ENCODE results near the gene SERINC1.
"Not testable (repeated sequence)": the region's sequence is repeated elsewhere in the genome, so short reads cannot be mapped to it uniquely, and the experiment has no call there.

SERINC1 gene

GRCh38 chr6:122471107-122472021 is at the start of gene SERINC1:
TSS of gene SERINC1 (minus strand) at chr6:122471807. CDS start at chr6:122471737, 70 bp downstream.
- DNase-seq: peak; percentile 93

GRCh38 chr6:122511193-122511924 is 39.8 kb upstream of the SERINC1 start:
- no peak for DNase-seq

GRCh38 chr6:122505170-122505569 is 33.6 kb upstream of the SERINC1 start:
- peak; percentile 7 for DNase-seq

- DNase-seq: no peak
Observed at GRCh38 chr6:122501475-122501874, 29.9 kb upstream of the SERINC1 start.

GRCh38 chr6:122495612-122496011 is 24.0 kb upstream of the SERINC1 start:
- peak; percentile 64 for DNase-seq

GRCh38 chr6:122494665-122495272 is 23.2 kb upstream of the SERINC1 start:
- DNase-seq: peak; percentile 93

GRCh38 chr6:122491919-122492555 is 20.4 kb upstream of the SERINC1 start:
- DNase-seq: peak; percentile 86

- DNase-seq: no peak
Observed at GRCh38 chr6:122490607-122491006, 19.0 kb upstream of the SERINC1 start.

- DNase-seq: no peak
Observed at GRCh38 chr6:122484760-122485159, 13.2 kb upstream of the SERINC1 start.

- no peak for DNase-seq
Observed at GRCh38 chr6:122482750-122483080, 11.1 kb upstream of the SERINC1 start.

- peak; percentile 63 for DNase-seq
Observed at GRCh38 chr6:122476131-122476530, 4.5 kb upstream of the SERINC1 start.

GRCh38 chr6:122472022-122472340 is 374 bp upstream of the SERINC1 start:
- no peak for DNase-seq

- no peak for DNase-seq
Observed at GRCh38 chr6:122461885-122462284, 9.7 kb downstream of the SERINC1 start.

- DNase-seq: not testable (repeated sequence)
Observed at GRCh38 chr6:122459865-122460416, 11.7 kb downstream of the SERINC1 start.

- DNase-seq: peak; percentile 13
Observed at GRCh38 chr6:122459240-122459639, 12.4 kb downstream of the SERINC1 start.

- DNase-seq: no peak
Observed at GRCh38 chr6:122458087-122458486, 13.5 kb downstream of the SERINC1 start.

- not testable (repeated sequence) for DNase-seq
Observed at GRCh38 chr6:122455116-122455515, 16.5 kb downstream of the SERINC1 start.

GRCh38 chr6:122454673-122455072 is 16.9 kb downstream of the SERINC1 start:
- no peak for DNase-seq

GRCh38 chr6:122452509-122452908 is 19.1 kb downstream of the SERINC1 start:
- DNase-seq: no peak

GRCh38 chr6:122449069-122449468 is 22.5 kb downstream of the SERINC1 start:
- no peak for DNase-seq

- DNase-seq: no peak
Observed at GRCh38 chr6:122445274-122445673, 26.3 kb downstream of the SERINC1 start.

GRCh38 chr6:122438975-122439374 is 32.6 kb downstream of the SERINC1 start:
- DNase-seq: peak; percentile 9

GRCh38 chr6:122432816-122433215 is 38.8 kb downstream of the SERINC1 start:
- no peak for DNase-seq

All from DMS53 (cell line).